NT2/D1 (cell line): ENCODE data around the gene VPS18.
A peak's percentile ranks its signal among the peaks of the same experiment; 100 is the strongest.

Experiments
- DNase-seq: peaks from one replicate; pipeline ENCODE4 v3.0.0-alpha.2; 2011; ENCODE audit warnings: low read depth, low spot score
- H3K27me3 ChIP-seq: 2 replicates; pipeline ENCODE4 v1.6.0; 2011; ENCODE audit warnings: mild to moderate bottlenecking; ENCODE audit not compliant: insufficient read length, insufficient read depth
- H3K36me3 ChIP-seq: 2 replicates; pipeline ENCODE4 v1.6.1; 2011; ENCODE audit warnings: mild to moderate bottlenecking, low read length, mixed read lengths; ENCODE audit not compliant: insufficient read depth, insufficient read length
- H3K4me1 ChIP-seq: 2 replicates; pipeline ENCODE4 v1.5.1; 2011; ENCODE audit not compliant: insufficient read depth, insufficient read length
- H3K4me3 ChIP-seq: 2 replicates; pipeline ENCODE4 v1.5.1; 2011; ENCODE audit warnings: low read depth; ENCODE audit not compliant: insufficient read length
- H3K9ac ChIP-seq: 2 replicates; pipeline ENCODE4 v1.6.0; 2011; ENCODE audit warnings: low read depth; ENCODE audit not compliant: insufficient read length
- H3K9me3 ChIP-seq: 2 replicates; pipeline ENCODE4 v1.5.1; 2011; ENCODE audit warnings: mild to moderate bottlenecking, low read length; ENCODE audit not compliant: insufficient read depth
- SUZ12 ChIP-seq: IDR thresholded peaks from 2 replicates; pipeline ENCODE4 v1.6.1; 2011; ENCODE audit not compliant: insufficient read length, insufficient read depth; ENCODE audit errors: extremely low read depth
- YY1 ChIP-seq: IDR thresholded peaks from 2 replicates; pipeline ENCODE4 v1.6.1; 2011; ENCODE audit not compliant: insufficient read length, insufficient read depth
- ZNF274 ChIP-seq: IDR thresholded peaks from 2 replicates; pipeline ENCODE4 v1.6.1; 2011; ENCODE audit warnings: mild to moderate bottlenecking, low read depth, low read length

VPS18 gene

GRCh38 chr15:40893733-40894680 lies at the start of gene VPS18:
VPS18 (plus strand) TSS chr15:40894450; CDS start chr15:40894769, 319 bp downstream.
- Histone ChIP-seq H3K4me1 (peaks cover 4% of the 10 kb centered on the region), H3K4me3 (peak within 1 kb of the TSS; percentile 78), H3K27me3 (peaks cover 12% of the 10 kb centered on the region), H3K9me3 (no peaks in the 10 kb centered on the region), H3K9ac (peak within 1 kb of the TSS; percentile 80), H3K36me3 (peaks cover 28% of the 10 kb centered on the region)
- TF ChIP-seq ZNF274 = no peak
- peak; percentile 90 for DNase-seq

GRCh38 chr15:40844696-40845030 lies 49.6 kb upstream of the VPS18 start:
- no peak for DNase-seq
- Histone ChIP-seq H3K9me3 (no peaks in the 10 kb centered on the region), H3K4me1 (peaks cover 18% of the 10 kb centered on the region), H3K9ac (peak overlapping the region; percentile 80), H3K4me3 (peak overlapping the region; percentile 67), H3K27me3 (peaks cover 32% of the 10 kb centered on the region), H3K36me3 (no peaks in the 10 kb centered on the region)
- TF ChIP-seq YY1 (no peak), ZNF274 (no peak), SUZ12 (no peak)

GRCh38 chr15:40845036-40845435 lies 49.2 kb upstream of the VPS18 start:
- DNase-seq = no peak
- H3K4me1 ChIP-seq = peaks cover 18% of the 10 kb centered on the region
- H3K9ac ChIP-seq = peak overlapping the region; percentile 80
- H3K36me3 ChIP-seq = no peaks in the 10 kb centered on the region
- peaks cover 32% of the 10 kb centered on the region for H3K27me3 ChIP-seq
- no peak for TF ChIP-seq SUZ12
- no peaks in the 10 kb centered on the region for H3K9me3 ChIP-seq
- peak overlapping the region; percentile 67 for H3K4me3 ChIP-seq

- peaks cover 18% of the 10 kb centered on the region for H3K4me1 ChIP-seq
- peaks cover 5% of the 10 kb centered on the region for H3K36me3 ChIP-seq
- H3K9ac ChIP-seq = no peak overlapping the region
- peaks cover 32% of the 10 kb centered on the region for H3K27me3 ChIP-seq
- H3K9me3 ChIP-seq = no peaks in the 10 kb centered on the region
- TF ChIP-seq ZNF274 (no peak), SUZ12 (no peak), YY1 (no peak)
- no peak overlapping the region for H3K4me3 ChIP-seq
- peak; percentile 39 for DNase-seq
Measured at GRCh38 chr15:40845511-40846284, 48.6 kb upstream of the VPS18 start.

- no peak overlapping the region for H3K9ac ChIP-seq
Measured at GRCh38 chr15:40846841-40847222, 47.4 kb upstream of the VPS18 start.

GRCh38 chr15:40847223-40847961 lies 46.9 kb upstream of the VPS18 start:
- Histone ChIP-seq H3K9me3 (no peaks in the 10 kb centered on the region), H3K9ac (no peak overlapping the region), H3K4me1 (peaks cover 18% of the 10 kb centered on the region), H3K4me3 (no peak overlapping the region), H3K27me3 (peaks cover 23% of the 10 kb centered on the region), H3K36me3 (peaks cover 6% of the 10 kb centered on the region)
- DNase-seq = peak; percentile 36
- TF ChIP-seq SUZ12 (no peak), YY1 (no peak), ZNF274 (no peak)

More at GRCh38 chr15:40846841-40847222, 47.4 kb upstream of the VPS18 start:
- DNase-seq = no peak
- Histone ChIP-seq H3K4me3 (no peak overlapping the region), H3K36me3 (peaks cover 6% of the 10 kb centered on the region), H3K9me3 (no peaks in the 10 kb centered on the region), H3K4me1 (peaks cover 18% of the 10 kb centered on the region), H3K27me3 (peaks cover 28% of the 10 kb centered on the region)
- TF ChIP-seq SUZ12 (no peak), YY1 (no peak), ZNF274 (no peak)

- H3K27me3 ChIP-seq = no peaks in the 10 kb centered on the region
- no peak for DNase-seq
- H3K9ac ChIP-seq = no peak overlapping the region
- no peak overlapping the region for H3K4me3 ChIP-seq
- H3K36me3 ChIP-seq = peaks cover 30% of the 10 kb centered on the region
- H3K9me3 ChIP-seq = no peaks in the 10 kb centered on the region
- no peak for TF ChIP-seq SUZ12
- no peak for TF ChIP-seq YY1
- TF ChIP-seq ZNF274 = no peak
- H3K4me1 ChIP-seq = peaks cover 12% of the 10 kb centered on the region
Measured at GRCh38 chr15:40850576-40851112, 43.6 kb upstream of the VPS18 start.
